ENCODE results near the gene BACE2. TPM values are rescaled to one million over a fixed set of nuclear protein-coding genes. Genes with fewer than 3 reads are reported as not detected.

The BACE2 gene
- total and polyA plus RNA-seq, 2 donors (not counting 1 experiment from before 2014, with no cell fraction given) = 18.4 to 40.8 TPM

DNA sequence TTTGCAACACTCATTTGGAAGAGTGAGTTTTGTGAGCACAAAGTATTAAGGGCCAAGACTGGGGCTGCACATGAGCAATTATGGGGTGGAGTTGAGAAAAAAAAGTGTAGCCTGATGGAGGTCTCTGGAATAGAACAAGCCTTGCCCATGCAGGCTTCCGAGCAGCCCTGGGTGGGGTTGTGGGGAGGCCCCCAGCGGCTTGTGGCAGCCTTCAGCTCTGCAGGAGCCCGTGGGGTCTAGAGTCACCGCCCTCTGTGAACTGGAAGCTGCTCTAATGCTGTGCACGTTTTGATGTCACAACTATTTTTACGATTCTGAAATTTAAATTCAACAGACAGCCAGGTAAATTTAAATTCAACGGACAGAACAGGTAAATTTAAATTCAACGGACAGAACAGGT lies 58.9 kb downstream of the BACE2 start:
- CTCF ChIA-PET = interaction anchor here (1.6 to 2.4 kb wide), 2 partner anchors 56 to 57 kb away, joined by 3 to 12 read pairs; no protein-coding TSS in a partner anchor

DNA sequence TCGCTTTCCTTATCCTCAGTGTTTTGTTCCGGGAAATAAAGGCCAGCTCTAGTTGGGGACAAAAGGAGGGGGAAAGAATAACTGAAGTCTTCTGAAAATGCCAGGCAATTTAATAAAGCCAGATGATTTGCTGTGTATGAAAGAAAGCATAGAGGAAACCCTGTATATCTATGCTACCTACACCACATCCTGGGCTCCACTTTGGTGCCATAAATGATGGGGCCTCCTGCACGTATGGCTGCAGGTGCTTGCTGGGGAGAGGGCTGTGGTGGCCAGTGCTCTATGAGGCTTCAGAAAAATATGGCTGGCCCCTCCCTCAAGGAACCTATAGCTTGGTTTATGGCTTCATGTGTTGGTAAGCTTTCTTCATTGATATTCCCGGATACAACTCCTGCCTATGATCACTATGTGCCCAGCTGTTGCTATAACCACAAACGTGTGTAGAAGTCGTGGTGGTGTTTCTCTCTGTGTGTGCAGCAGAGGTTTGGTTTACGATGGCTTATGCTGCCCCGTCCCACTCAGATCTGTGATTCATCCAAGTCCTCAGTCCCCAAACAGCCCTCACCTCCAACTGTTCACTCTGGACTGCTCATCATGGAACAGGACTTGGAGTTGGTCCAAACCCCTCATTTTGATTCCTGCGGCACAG lies 59.5 kb downstream of the BACE2 start:
- no peak for ATAC-seq (ENCODE audit: low read depth)
- Histone ChIP-seq H3K36me3 (replicated peaks in 1 of 2; ENCODE audit: control extremely low read depth in 1 of 2, control insufficient read depth in 1 of 2, extremely low read depth in 1 of 2, insufficient read depth in 2 of 2, low read length in 1 of 2) (no peaks in the 10 kb centered on the region), H3K79me2 (ENCODE audit: control insufficient read depth, insufficient read depth, low read length) (peaks cover 23% of the 10 kb centered on the region), H3K4me2 (replicated peaks; ENCODE audit: low read depth, low read length, poor library complexity, severe bottlenecking) (peak overlapping the region; percentile 76), H4K20me1 (ENCODE audit: control insufficient read depth, insufficient read depth, low read length, poor library complexity, severe bottlenecking) (no peaks in the 10 kb centered on the region), H2AFZ (ENCODE audit: insufficient read depth, low read depth, low read length, poor library complexity, severe bottlenecking) (no peak overlapping the region), H3K9me3 (ENCODE audit: control extremely low read depth in 1 of 3, control insufficient read depth in 2 of 3, insufficient read depth in 1 of 3, low read length in 2 of 3) (no peaks in the 10 kb centered on the region), H3K27ac (ENCODE audit: low read length in 2 of 2) (peak overlapping the region in 1 of 2 donors; percentile 87), H3K4me3 (ENCODE audit: control extremely low read depth in 1 of 5, extremely low read depth in 1 of 5, insufficient read depth in 1 of 5, low read depth in 2 of 5, low read length in 4 of 5) (no peak overlapping the region), H3K4me1 (ENCODE audit: control insufficient read depth in 2 of 2, insufficient read depth in 2 of 2, low read length in 2 of 2) (peaks cover 40 to 49% of the 10 kb centered on the region in 2 donors), H3K9ac (ENCODE audit: low read length) (no peak overlapping the region), H3K27me3 (replicated peaks in 1 of 4; ENCODE audit: control extremely low read depth in 1 of 4, control insufficient read depth in 3 of 4, insufficient read depth in 4 of 4, low read length in 3 of 4) (no peaks in the 10 kb centered on the region)
- intact Hi-C loops (cut with micrococcal nuclease) = no loop called here
- TF ChIP-seq, protein P1, sequence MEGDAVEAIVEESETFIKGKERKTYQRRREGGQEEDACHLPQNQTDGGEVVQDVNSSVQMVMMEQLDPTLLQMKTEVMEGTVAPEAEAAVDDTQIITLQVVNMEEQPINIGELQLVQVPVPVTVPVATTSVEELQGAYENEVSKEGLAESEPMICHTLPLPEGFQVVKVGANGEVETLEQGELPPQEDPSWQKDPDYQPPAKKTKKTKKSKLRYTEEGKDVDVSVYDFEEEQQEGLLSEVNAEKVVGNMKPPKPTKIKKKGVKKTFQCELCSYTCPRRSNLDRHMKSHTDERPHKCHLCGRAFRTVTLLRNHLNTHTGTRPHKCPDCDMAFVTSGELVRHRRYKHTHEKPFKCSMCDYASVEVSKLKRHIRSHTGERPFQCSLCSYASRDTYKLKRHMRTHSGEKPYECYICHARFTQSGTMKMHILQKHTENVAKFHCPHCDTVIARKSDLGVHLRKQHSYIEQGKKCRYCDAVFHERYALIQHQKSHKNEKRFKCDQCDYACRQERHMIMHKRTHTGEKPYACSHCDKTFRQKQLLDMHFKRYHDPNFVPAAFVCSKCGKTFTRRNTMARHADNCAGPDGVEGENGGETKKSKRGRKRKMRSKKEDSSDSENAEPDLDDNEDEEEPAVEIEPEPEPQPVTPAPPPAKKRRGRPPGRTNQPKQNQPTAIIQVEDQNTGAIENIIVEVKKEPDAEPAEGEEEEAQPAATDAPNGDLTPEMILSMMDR (IDR thresholded peaks at IDR 0.05) = no peak
- TF ChIP-seq EZH2 (IDR thresholded peaks at IDR 0.05; ENCODE audit: borderline replicate concordance, insufficient read depth, low read depth, low read length, poor library complexity, severe bottlenecking) = no peak
- 100% methylated on average over 6 of the region's 9 CpGs for WGBS (ENCODE audit: insufficient coverage)
- ChIA-PET POLR2A (no interaction called here), CTCF (interaction anchor here (1.6 to 2.4 kb wide), 2 partner anchors 56 to 58 kb away, joined by 3 to 12 read pairs; no protein-coding TSS in a partner anchor)
- H3K4me3 Mint-ChIP-seq = no peak overlapping the region
- no peak for DNase-seq
- H3K9me3 Mint-ChIP-seq (ENCODE audit: insufficient read depth) = no peaks in the 10 kb centered on the region
- H3K27me3 Mint-ChIP-seq = no peaks in the 10 kb centered on the region
- H3K4me1 Mint-ChIP-seq = peaks cover 59% of the 10 kb centered on the region
- peak overlapping the region; percentile 87 for H3K27ac Mint-ChIP-seq

More for the DNA sequence above, 58.9 kb downstream of the BACE2 start:
- TF ChIP-seq, protein P1 (IDR thresholded peaks at IDR 0.05) = no peak
- no peak for TF ChIP-seq EZH2 (IDR thresholded peaks at IDR 0.05; ENCODE audit: borderline replicate concordance, insufficient read depth, low read depth, low read length, poor library complexity, severe bottlenecking)
- no peak overlapping the region for H2AFZ ChIP-seq (ENCODE audit: insufficient read depth, low read depth, low read length, poor library complexity, severe bottlenecking)
- H3K4me3 ChIP-seq (ENCODE audit: control extremely low read depth in 1 of 5, extremely low read depth in 1 of 5, insufficient read depth in 1 of 5, low read depth in 2 of 5, low read length in 4 of 5) = no peak overlapping the region
- no peaks in the 10 kb centered on the region for H4K20me1 ChIP-seq (ENCODE audit: control insufficient read depth, insufficient read depth, low read length, poor library complexity, severe bottlenecking)
- intact Hi-C loops (cut with micrococcal nuclease) = no loop called here
- no peaks in the 10 kb centered on the region for H3K27me3 ChIP-seq (replicated peaks in 1 of 4; ENCODE audit: control extremely low read depth in 1 of 4, control insufficient read depth in 3 of 4, insufficient read depth in 4 of 4, low read length in 3 of 4)
- Mint-ChIP-seq H3K27me3 (no peaks in the 10 kb centered on the region), H3K4me3 (no peak overlapping the region), H3K27ac (no peak overlapping the region), H3K4me1 (peaks cover 52% of the 10 kb centered on the region), H3K9me3 (ENCODE audit: insufficient read depth) (no peaks in the 10 kb centered on the region)
- H3K9ac ChIP-seq (ENCODE audit: low read length) = no peak overlapping the region
- ATAC-seq (ENCODE audit: low read depth) (no peak), DNase-seq (no peak)
- POLR2A ChIA-PET = no interaction called here
- H3K27ac ChIP-seq (ENCODE audit: low read length in 2 of 2) = no peak overlapping the region
- WGBS (ENCODE audit: insufficient coverage) = 98% methylated on average over 8 of the region's 8 CpGs
- peaks cover 22% of the 10 kb centered on the region for H3K79me2 ChIP-seq (ENCODE audit: control insufficient read depth, insufficient read depth, low read length)
- no peaks in the 10 kb centered on the region for H3K9me3 ChIP-seq (ENCODE audit: control extremely low read depth in 1 of 3, control insufficient read depth in 2 of 3, insufficient read depth in 1 of 3, low read length in 2 of 3)
- no peaks in the 10 kb centered on the region for H3K36me3 ChIP-seq (replicated peaks in 1 of 2; ENCODE audit: control extremely low read depth in 1 of 2, control insufficient read depth in 1 of 2, extremely low read depth in 1 of 2, insufficient read depth in 2 of 2, low read length in 1 of 2)
- H3K4me1 ChIP-seq (ENCODE audit: control insufficient read depth in 2 of 2, insufficient read depth in 2 of 2, low read length in 2 of 2) = peaks cover 34 to 44% of the 10 kb centered on the region in 2 donors
- no peak overlapping the region for H3K4me2 ChIP-seq (replicated peaks; ENCODE audit: low read depth, low read length, poor library complexity, severe bottlenecking)
